NCI-H460 (cell line): ENCODE measurements around the gene KLHL14. TPM values are rescaled to one million over a fixed set of nuclear protein-coding genes. Genes with fewer than 3 reads are reported as not detected.
"Not testable (repeated sequence)": the region's sequence is repeated elsewhere in the genome, so short reads cannot be mapped to it uniquely, and the experiment has no call there.

Source experiments
- DNase-seq: peaks from one replicate; pipeline ENCODE4 v3.0.0-alpha.2; 2016; ENCODE audit warnings: low read depth; ENCODE audit errors: extremely low read depth
- small RNA-seq, 2 experiments: library from RNA; depleted of rRNA; stranded (forward); fragments of <200 nt; gene quantifications; one replicate each; pipeline ENCODE3, GENCODE V24; 2014
- total RNA-seq: library from RNA; depleted of rRNA; stranded (reverse); fragments of >200 nt; shearing (Covaris generic); gene quantifications from 2 replicates; pipeline ENCODE4 v1.2.3, GENCODE V29; 2014

The KLHL14 gene
- total RNA-seq, 1 experiment from 2014 or later, result 0.54 TPM

DNA sequence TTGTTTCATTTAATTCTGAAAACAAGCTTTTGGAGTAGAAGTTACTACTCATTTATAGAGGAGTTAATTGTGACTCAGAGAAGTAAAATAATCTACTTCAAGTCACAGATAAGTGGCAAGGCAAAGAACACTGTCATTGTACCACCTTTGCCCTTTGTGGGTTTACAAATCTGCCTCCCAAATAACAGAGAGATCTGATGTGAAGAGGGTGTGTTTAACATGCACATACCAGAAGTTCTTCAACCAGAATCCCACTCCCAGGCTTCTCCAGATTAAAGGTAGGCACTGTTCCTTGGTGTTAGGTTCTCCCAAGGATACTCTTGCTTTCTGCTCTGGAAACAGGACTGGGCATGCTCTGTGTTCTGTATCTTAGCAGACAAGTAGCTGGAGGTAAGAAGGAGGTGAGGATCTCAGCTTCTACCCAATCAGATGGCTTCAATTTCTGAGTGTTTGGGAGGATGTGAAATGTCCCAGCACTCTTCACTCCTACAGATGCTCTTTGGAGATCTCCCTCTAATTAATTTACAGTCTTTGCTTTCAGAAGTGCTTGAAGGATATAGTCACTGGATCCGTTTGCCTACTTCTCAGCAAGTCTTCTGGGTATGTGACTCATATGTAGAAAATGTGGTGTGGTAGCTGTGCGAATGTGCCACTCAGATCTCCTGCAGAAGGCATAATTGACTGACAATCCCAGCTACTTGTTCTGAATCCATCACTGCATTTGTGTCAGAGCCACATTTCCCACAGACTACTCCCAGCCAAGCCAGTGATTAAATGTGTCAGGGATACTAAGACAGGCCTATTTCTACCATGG is 111.1 kb downstream of the KLHL14 start:
- peak; percentile 65 for DNase-seq

DNA sequence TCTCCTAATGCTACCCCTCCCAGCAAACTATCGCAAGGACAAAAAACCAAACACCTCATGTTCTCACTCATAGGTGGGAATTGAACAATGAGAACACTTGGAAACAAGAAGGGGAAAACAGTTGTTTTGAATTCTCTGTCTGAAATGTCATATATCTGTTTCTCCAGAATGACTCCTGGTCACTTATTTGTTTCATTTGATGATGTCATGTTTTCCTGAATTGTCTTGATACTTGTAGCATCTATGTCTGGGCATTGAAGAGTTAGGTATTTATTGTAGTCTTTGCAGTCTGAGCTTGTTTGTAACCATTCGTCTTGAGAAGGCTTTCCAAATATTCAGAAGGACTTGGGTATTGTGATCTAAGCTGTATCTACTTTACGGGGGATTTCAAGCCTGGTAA is 118.3 kb downstream of the KLHL14 start:
- DNase-seq, result not testable (repeated sequence)

DNA sequence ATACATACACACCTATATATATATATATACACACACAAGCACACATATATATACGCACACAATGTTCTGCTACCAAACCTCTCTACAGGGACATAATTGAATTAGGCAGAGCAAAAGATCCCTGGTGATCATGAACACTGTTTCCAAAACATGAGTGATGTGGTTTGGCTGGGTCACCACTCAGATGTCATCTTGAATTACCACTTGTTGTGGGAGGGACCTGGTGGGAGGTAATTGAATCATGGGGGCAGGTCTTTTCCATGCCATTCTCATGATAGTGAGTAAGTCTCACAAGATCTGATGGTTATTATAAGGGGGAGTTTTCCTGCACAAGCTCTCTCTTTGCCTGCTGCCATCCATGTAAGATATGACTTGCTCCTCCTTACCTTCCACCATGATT is 135.2 kb downstream of the KLHL14 start:
- DNase-seq, result not testable (repeated sequence)

DNA sequence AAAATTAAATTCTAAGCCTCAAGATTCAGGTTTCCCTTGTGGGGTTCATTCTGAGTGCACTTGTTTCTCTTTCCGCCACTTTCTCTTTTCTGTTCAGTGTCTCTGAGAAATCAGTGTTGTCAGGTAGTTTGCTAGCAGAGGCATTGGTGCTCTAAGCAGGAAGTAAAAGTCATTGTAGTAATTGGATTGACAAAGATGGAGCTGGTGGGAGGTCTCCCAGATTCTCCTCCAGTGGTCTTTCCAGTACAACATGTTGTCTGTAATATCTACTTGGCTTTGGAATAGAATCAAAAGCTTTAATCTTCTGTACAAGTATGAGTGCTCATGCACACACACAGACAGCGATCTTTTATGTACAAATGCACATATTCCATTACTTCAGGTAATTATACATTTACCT is 135.6 kb downstream of the KLHL14 start:
- no peak for DNase-seq

DNA sequence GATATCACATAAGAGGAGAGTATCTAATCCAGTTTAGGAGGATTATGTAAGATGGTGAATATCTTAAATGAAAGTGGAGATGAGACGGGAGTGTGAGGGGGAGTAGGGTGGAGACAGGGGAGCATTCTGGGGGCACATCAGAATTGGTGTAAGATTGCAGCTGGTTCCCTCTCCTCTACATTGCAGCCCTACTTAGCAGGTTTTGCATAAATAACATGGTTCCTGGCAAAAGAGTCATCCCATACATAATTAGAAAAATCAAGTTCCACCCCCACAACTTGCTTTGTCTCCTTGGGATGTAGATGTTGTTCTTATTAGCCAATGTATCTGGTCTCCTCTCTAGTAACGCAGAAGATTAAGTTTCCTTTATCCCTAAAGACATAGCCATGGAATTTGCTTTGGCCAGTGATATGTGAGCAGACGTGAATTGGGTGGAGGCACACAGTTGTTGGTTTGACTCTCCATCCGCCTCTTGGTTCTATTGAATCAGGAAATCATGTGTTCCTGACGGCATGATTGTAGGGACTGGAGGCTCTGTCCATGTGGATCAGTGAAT is 137.9 kb downstream of the KLHL14 start:
- DNase-seq, result no peak

DNA sequence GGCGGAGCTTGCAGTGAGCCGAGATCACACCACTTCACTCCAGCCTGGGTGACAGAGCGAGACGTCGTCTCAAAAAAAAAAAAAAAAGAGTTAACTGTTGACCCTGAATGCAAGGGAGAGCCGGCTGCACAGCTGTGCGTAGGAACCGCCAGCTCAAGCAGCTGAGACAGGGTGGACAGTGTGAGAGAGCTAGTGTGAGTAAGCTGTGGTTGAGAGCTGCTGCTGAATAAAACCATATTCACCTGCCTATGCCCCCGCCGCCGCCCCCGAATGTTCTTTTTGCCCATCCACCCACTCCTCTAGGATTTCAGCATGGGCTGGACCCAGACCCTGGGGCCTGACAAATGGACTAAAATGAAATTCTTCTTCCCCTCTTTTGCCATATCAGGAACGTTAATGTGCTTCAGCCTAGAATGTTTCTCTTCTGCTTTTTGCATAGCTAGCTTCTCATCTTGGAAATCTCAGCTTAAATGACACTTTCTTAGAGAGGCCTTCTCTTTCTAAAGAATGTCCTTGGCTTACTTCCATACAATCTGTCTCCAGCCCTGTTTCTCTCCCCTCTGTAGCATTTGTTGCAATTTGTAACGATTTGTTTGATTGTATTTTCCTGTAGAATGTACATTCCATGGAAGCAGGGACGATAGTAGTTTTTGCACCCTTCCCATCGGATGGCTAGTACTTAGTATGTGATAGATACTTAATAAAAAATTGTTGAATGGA is 142.7 kb downstream of the KLHL14 start:
- no peak for DNase-seq

DNA sequence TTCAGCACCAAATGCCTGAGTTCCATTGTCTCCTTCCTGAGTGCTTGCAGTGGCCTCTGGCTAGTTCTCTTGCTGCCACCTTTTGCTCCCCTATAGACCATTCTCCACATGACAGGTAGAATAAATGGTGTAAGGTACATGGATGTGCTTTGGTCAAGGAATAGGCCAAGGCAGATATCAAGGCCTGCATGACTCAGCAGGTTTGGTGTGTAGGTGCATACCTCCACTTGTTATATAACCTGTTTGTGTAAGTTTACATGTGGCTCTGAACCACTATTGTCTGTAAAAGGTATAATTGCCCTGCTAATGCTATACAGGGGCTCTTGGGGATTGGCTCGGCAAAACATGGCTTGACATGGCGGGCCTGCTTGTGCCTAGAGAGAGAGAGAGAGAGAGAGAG is 143.5 kb downstream of the KLHL14 start:
- no peak for DNase-seq

DNA sequence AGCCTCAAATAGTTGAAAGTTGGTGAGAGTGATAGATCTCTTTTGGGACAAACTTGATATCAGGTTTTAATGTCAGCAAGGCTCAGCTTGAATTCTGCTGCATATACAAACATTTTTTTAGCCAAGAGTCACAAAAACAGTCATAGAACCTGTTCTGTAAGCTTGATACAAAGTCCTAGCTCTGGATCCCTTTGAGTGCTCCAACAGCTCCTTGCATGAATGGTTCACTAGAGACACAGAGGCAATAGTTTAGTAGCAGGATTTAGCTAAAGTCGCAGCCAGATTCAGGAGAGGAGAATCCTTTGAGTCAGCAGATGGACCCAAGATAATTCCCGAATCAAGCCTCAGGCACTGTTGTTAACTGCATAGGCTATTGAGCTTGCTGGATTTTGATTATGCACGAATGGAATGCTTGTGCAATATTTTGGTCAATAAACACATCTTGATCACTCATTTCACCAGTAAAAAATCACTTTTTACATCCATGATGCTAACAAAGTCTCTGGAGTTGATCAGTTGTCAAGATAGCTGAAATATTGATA is 148.6 kb downstream of the KLHL14 start:
- DNase-seq, result no peak

DNA sequence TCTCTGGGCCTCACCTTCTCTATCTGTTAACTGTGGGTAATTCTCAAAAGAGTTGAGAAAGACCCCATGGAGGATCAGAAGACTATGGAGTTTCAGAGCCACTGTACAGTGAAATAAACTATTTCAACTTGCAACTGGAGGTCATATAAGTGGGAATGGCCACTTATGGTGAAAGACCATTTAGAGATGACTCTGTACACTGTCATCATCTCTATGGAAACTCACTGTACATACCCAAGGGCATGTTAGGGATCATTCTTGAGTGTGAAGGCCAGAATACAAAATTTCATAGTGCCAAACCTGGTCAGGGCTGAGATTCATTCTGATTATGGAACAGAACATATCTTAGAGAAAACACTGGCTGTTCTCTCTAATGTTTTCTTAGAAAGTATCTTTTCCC is 149.3 kb downstream of the KLHL14 start:
- DNase-seq, result no peak

Small RNAs within 50 kb of the gene (small RNA-seq; reads per million reads assigned to genes)
- gene AC012123.2, result 0 reads per million in 2 experiments
